OCI-LY7 (cell line): ENCODE measurements around the gene NAA80. TPM values are rescaled to one million over a fixed set of nuclear protein-coding genes. Genes with fewer than 3 reads are reported as not detected.

ENCODE experiments used
- BruUV-seq: library from RNA; stranded (reverse); fragments of 400-500 nt; replicated peaks from 2 replicates; lab custom pipeline; 2021; lab: Mats Ljungman, UMichigan
- CTCF ChIA-PET: fragments of 300-600 bp; sonication (Branson Sonifier 250); formaldehyde crosslinking; loops from one replicate; lab custom pipeline; 2022; ENCODE audit warnings: antibody characterized with exemption; ENCODE audit not compliant: unreplicated experiment; lab: Charles Lee
- POLR2A ChIA-PET: fragments of 300-600 bp; sonication (Branson Sonifier 250); formaldehyde crosslinking; loops from one replicate; lab custom pipeline; 2022; ENCODE audit warnings: antibody characterized with exemption; lab: Charles Lee
- DNase-seq: peaks from one replicate; pipeline ENCODE4 v3.0.0-alpha.2; 2015; ENCODE audit warnings: low spot score
- H2AFZ ChIP-seq: fragments of 200-600 bp; sonication (generic), shearing (Covaris generic); 2 replicates; pipeline ENCODE4 v1.6.1; 2014; ENCODE audit warnings: mild to moderate bottlenecking, antibody characterized with exemption, low read length, moderate library complexity
- H3K27ac ChIP-seq: fragments of 200-600 bp; sonication (generic); 2 replicates; pipeline ENCODE4 v1.5.1; 2014; ENCODE audit warnings: mixed run types, low read depth, mild to moderate bottlenecking, moderate library complexity, low read length, inconsistent platforms; ENCODE audit not compliant: poor library complexity, severe bottlenecking
- H3K36me3 ChIP-seq: fragments of 200-600 bp; sonication (generic); 2 replicates; pipeline ENCODE4 v1.6.1; 2014; ENCODE audit warnings: mild to moderate bottlenecking, antibody characterized with exemption, low read length, moderate library complexity, mixed read lengths; ENCODE audit not compliant: insufficient read depth
- H3K4me1 ChIP-seq: fragments of 200-600 bp; sonication (generic); 2 replicates; pipeline ENCODE4 v1.5.1; 2014; ENCODE audit warnings: mild to moderate bottlenecking, low read length; ENCODE audit not compliant: insufficient read depth, poor library complexity, severe bottlenecking
- H3K4me2 ChIP-seq: fragments of 200-600 bp; sonication (generic); 2 replicates; pipeline ENCODE4 v1.6.1; 2014; ENCODE audit warnings: mild to moderate bottlenecking, low read length
- H3K4me3 ChIP-seq: fragments of 200-600 bp; sonication (generic); 2 replicates; pipeline ENCODE4 v1.5.1; 2014; ENCODE audit warnings: mild to moderate bottlenecking, low read depth, low read length; ENCODE audit not compliant: poor library complexity, severe bottlenecking
- H3K79me2 ChIP-seq: fragments of 200-600 bp; sonication (generic); 2 replicates; pipeline ENCODE4 v1.6.1; 2016; ENCODE audit warnings: low read depth, mild to moderate bottlenecking, low read length, moderate library complexity, mixed read lengths; ENCODE audit not compliant: insufficient read depth
- H3K9me2 ChIP-seq: fragments of 200-600 bp; sonication (generic); 2 replicates; pipeline ENCODE4 v1.6.1; 2016; ENCODE audit warnings: mild to moderate bottlenecking, low read length, mixed read lengths; ENCODE audit not compliant: insufficient read depth
- H3K9me3 ChIP-seq: fragments of 200-600 bp; sonication (generic); 2 replicates; pipeline ENCODE4 v1.6.1; 2014; ENCODE audit warnings: mild to moderate bottlenecking, mixed run types, low read length, mixed read lengths
- H4K20me1 ChIP-seq: fragments of 200-600 bp; sonication (generic); 2 replicates; pipeline ENCODE4 v1.6.1; 2014; ENCODE audit warnings: mild to moderate bottlenecking, antibody characterized with exemption, low read length, moderate library complexity, mixed read lengths; ENCODE audit not compliant: insufficient read depth
- CTCF ChIP-seq: fragments of 200-600 bp; sonication (generic); conservative IDR thresholded peaks from 2 replicates; pipeline ENCODE4 v1.5.1; 2014; ENCODE audit warnings: mild to moderate bottlenecking, antibody characterized with exemption, low read length, moderate library complexity, mixed read lengths
- EZH2phosphoT487 ChIP-seq: fragments of 200-600 bp; sonication (generic); IDR thresholded peaks from 2 replicates; pipeline ENCODE4 v1.6.1; 2018; ENCODE audit warnings: low read depth, borderline replicate concordance, mild to moderate bottlenecking, mixed run types, antibody characterized with exemption, low read length, moderate library complexity, mixed read lengths
- intact Hi-C: fragments of 100-400 bp; cut with micrococcal nuclease; formaldehyde crosslinking; loops from one replicate; pipeline ENCODE4 v1.10.0; 2022; ENCODE audit not compliant: unreplicated experiment
- total RNA-seq, 2 experiments: library from RNA; depleted of rRNA in 1 of 2; stranded (reverse); fragments of >200 nt in 1 of 2; shearing (Covaris generic) in 1 of 2; gene quantifications; 2 replicates each; pipeline ENCODE4 v1.2.3, GENCODE V29; 2014 to 2022

Gene NAA80
- total RNA-seq, 2 experiments from 2014 or later, result 18.7 to 21.7 TPM

GRCh38 chr3:50322386-50323091 is 23.3 kb upstream of the NAA80 start, which contains the start of gene HYAL2:
Gene HYAL2, minus strand, starts transcription at chr3:50322745. Its CDS starts 2,256 bp downstream, at chr3:50320489.
- peaks cover 24% of the 10 kb centered on the region; the same call in 1 of the 2 replicates for H3K36me3 ChIP-seq
- H4K20me1 ChIP-seq, result no peaks in the 10 kb centered on the region
- H3K79me2 ChIP-seq, result peaks cover 9% of the 10 kb centered on the region; the same call in 1 of the 2 replicates
- peak within 1 kb of the TSS; percentile 72 for H3K4me3 ChIP-seq
- DNase-seq, result no peak
- no TSS peak for BruUV-seq
- H2AFZ ChIP-seq, result peak within 1 kb of the TSS; percentile 59; the same call in 1 of the 2 replicates
- CTCF ChIA-PET, result interaction anchor here (1.9 kb wide), 1 partner anchor 30 kb away, joined by 5 read pairs; the partner anchor contains the start of gene IFRD2
- peaks cover 41% of the 10 kb centered on the region for H3K4me1 ChIP-seq
- intact Hi-C loops, result loop anchor here (5.0 kb wide), 1 partner anchor 95 kb away; no protein-coding TSS in a partner anchor
- peak within 1 kb of the TSS; percentile 73 for H3K4me2 ChIP-seq
- H3K9me3 ChIP-seq, result no peaks in the 10 kb centered on the region
- H3K27ac ChIP-seq, result peak within 1 kb of the TSS; percentile 51
- H3K9me2 ChIP-seq, result no peaks in the 10 kb centered on the region
- no peak for TF ChIP-seq CTCF
- no peak for TF ChIP-seq EZH2phosphoT487
- POLR2A ChIA-PET, result no interaction called here

- intact Hi-C loops, result loop anchor here (5.0 kb wide), 1 partner anchor 95 kb away; no protein-coding TSS in a partner anchor
- Histone ChIP-seq H4K20me1 (no peaks in the 10 kb centered on the region), H3K4me1 (peaks cover 43% of the 10 kb centered on the region), H3K9me2 (no peaks in the 10 kb centered on the region), H2AFZ (peak overlapping the region; percentile 59; the same call in 1 of the 2 replicates), H3K9me3 (no peaks in the 10 kb centered on the region), H3K79me2 (peaks cover 4% of the 10 kb centered on the region; the same call in 1 of the 2 replicates), H3K36me3 (peaks cover 24% of the 10 kb centered on the region; the same call in 1 of the 2 replicates), H3K4me2 (peak overlapping the region; percentile 73), H3K4me3 (peak overlapping the region; percentile 72), H3K27ac (no peak overlapping the region)
- no peak for TF ChIP-seq EZH2phosphoT487
- no peak for TF ChIP-seq CTCF
- BruUV-seq, result no TSS peak
- CTCF ChIA-PET, result no interaction called here
- DNase-seq, result no peak
- POLR2A ChIA-PET, result no interaction called here
Measured at GRCh38 chr3:50322115-50322385, 22.8 kb upstream of the NAA80 start.
